H9 (cell line): ENCODE data around the gene IQCC. TPM values are rescaled to one million over a fixed set of nuclear protein-coding genes. Genes with fewer than 3 reads are reported as not detected.

Experiments
- DNase-seq: peaks from one replicate; pipeline ENCODE4 v3.0.0-alpha.2; 2017
- H2AFZ ChIP-seq: one replicate; pipeline ENCODE4 v1.6.1; 2013; ENCODE audit warnings: mild to moderate bottlenecking, low read length, control low read depth, moderate library complexity
- H2AK5ac ChIP-seq: 2 replicates; pipeline ENCODE4 v1.6.1; 2013; ENCODE audit warnings: low read length, control low read depth, mixed read lengths; ENCODE audit not compliant: insufficient read length
- H2BK120ac ChIP-seq: one replicate; pipeline ENCODE4 v1.6.1; 2013; ENCODE audit warnings: low read depth, mild to moderate bottlenecking, low read length, control low read depth, inconsistent platforms; ENCODE audit not compliant: poor library complexity, severe bottlenecking
- H2BK12ac ChIP-seq: 2 replicates; pipeline ENCODE4 v1.6.1; 2013; ENCODE audit warnings: low read length, control low read depth, mixed read lengths, low read depth; ENCODE audit not compliant: insufficient read length
- H2BK15ac ChIP-seq: 2 replicates; pipeline ENCODE4 v1.6.1; 2013; ENCODE audit warnings: low read depth, low read length, control low read depth
- H2BK20ac ChIP-seq: one replicate; pipeline ENCODE4 v1.6.1; 2013; ENCODE audit warnings: low read depth, mild to moderate bottlenecking, low read length, control low read depth, inconsistent platforms; ENCODE audit not compliant: poor library complexity, severe bottlenecking
- H2BK5ac ChIP-seq: 2 replicates; pipeline ENCODE4 v1.6.1; 2013; ENCODE audit warnings: low read length, control low read depth, mixed read lengths; ENCODE audit not compliant: insufficient read length
- H3K14ac ChIP-seq: 2 replicates; pipeline ENCODE4 v1.6.1; 2013; ENCODE audit warnings: low read length, control low read depth; ENCODE audit not compliant: insufficient read depth
- H3K18ac ChIP-seq: 2 replicates; pipeline ENCODE4 v1.6.1; 2013; ENCODE audit warnings: low read depth, mild to moderate bottlenecking, mixed read lengths, low read length, control low read depth; ENCODE audit not compliant: insufficient read length
- H3K23ac ChIP-seq: 2 replicates; pipeline ENCODE4 v1.6.1; 2013; ENCODE audit warnings: low read length, control low read depth, mixed read lengths, low read depth; ENCODE audit not compliant: insufficient read length
- H3K23me2 ChIP-seq: 2 replicates; pipeline ENCODE4 v1.6.1; 2013; ENCODE audit warnings: low read depth, mild to moderate bottlenecking, mixed read lengths, low read length, control low read depth; ENCODE audit not compliant: insufficient read length, poor library complexity, severe bottlenecking
- H3K27ac ChIP-seq: 2 replicates; pipeline ENCODE4 v1.5.1; 2013; ENCODE audit warnings: low read length, control low read depth, mixed read lengths, low read depth; ENCODE audit not compliant: insufficient read length
- H3K27me3 ChIP-seq: 2 replicates; pipeline ENCODE4 v1.6.1; 2013; ENCODE audit warnings: low read length, control low read depth, inconsistent platforms; ENCODE audit not compliant: insufficient read depth
- H3K4ac ChIP-seq: 2 replicates; pipeline ENCODE4 v1.6.1; 2013; ENCODE audit warnings: low read depth, mild to moderate bottlenecking, control low read depth, inconsistent platforms, low read length, moderate library complexity
- H3K4me1 ChIP-seq: 2 replicates; pipeline ENCODE4 v1.6.1; 2013; ENCODE audit warnings: low read length, control low read depth, inconsistent platforms; ENCODE audit not compliant: insufficient read depth
- H3K4me2 ChIP-seq: 2 replicates; pipeline ENCODE4 v1.6.1; 2013; ENCODE audit warnings: low read length, control low read depth, mixed read lengths; ENCODE audit not compliant: insufficient read length, insufficient read depth
- H3K56ac ChIP-seq: 2 replicates; pipeline ENCODE4 v1.6.1; 2013; ENCODE audit warnings: low read depth, mild to moderate bottlenecking, mixed read lengths, low read length, control low read depth; ENCODE audit not compliant: insufficient read length
- H3K79me1 ChIP-seq: 2 replicates; pipeline ENCODE4 v1.6.1; 2013; ENCODE audit warnings: low read depth, mild to moderate bottlenecking, moderate library complexity, low read length, control low read depth, inconsistent platforms; ENCODE audit not compliant: insufficient read depth, poor library complexity, severe bottlenecking
- H3K79me2 ChIP-seq: 2 replicates; pipeline ENCODE4 v1.6.1; 2013; ENCODE audit warnings: low read length, control low read depth, inconsistent platforms; ENCODE audit not compliant: insufficient read depth
- H3K9ac ChIP-seq: 2 replicates; pipeline ENCODE4 v1.6.1; 2013; ENCODE audit warnings: low read length, control low read depth, mixed read lengths; ENCODE audit not compliant: insufficient read length; ENCODE audit errors: extremely low read depth
- H3K9me3 ChIP-seq: one replicate; pipeline ENCODE4 v1.6.1; 2013; ENCODE audit warnings: low read depth, low read length, inconsistent platforms; ENCODE audit not compliant: control insufficient read depth
- H3T11ph ChIP-seq: one replicate; pipeline ENCODE4 v1.6.1; 2013; ENCODE audit warnings: mild to moderate bottlenecking, low read length, control low read depth, inconsistent platforms
- H4K20me1 ChIP-seq: one replicate; pipeline ENCODE4 v1.6.1; 2013; ENCODE audit not compliant: control insufficient read depth, insufficient read length, insufficient read depth
- H4K5ac ChIP-seq: 2 replicates; pipeline ENCODE4 v1.6.1; 2013; ENCODE audit warnings: low read depth, mild to moderate bottlenecking, mixed read lengths, low read length, control low read depth; ENCODE audit not compliant: insufficient read length
- H4K8ac ChIP-seq: replicated peaks from 2 replicates; pipeline ENCODE4 v1.6.1; 2013; ENCODE audit warnings: low read length, control low read depth, mixed read lengths, low read depth; ENCODE audit not compliant: insufficient read length
- H4K91ac ChIP-seq: 2 replicates; pipeline ENCODE4 v1.6.1; 2013; ENCODE audit warnings: low read depth, mild to moderate bottlenecking, moderate library complexity, mixed read lengths, low read length, control low read depth; ENCODE audit not compliant: insufficient read length
- H3K27ac Mint-ChIP-seq, 3 experiments: 2 replicates in 2 of 3; 3 replicates in 1 of 3; pipeline ENCODE4 v1.8.0; 2020 to 2021; ENCODE audit warnings: mixed read lengths in 3 of 3, mild to moderate bottlenecking in 1 of 3, moderate library complexity in 1 of 3
- H3K27me3 Mint-ChIP-seq: 2 replicates; pipeline ENCODE4 v1.8.0; 2021; ENCODE audit warnings: low read depth, mild to moderate bottlenecking, moderate library complexity, mixed read lengths
- H3K36me3 Mint-ChIP-seq, 3 experiments: 2 replicates in 2 of 3; 3 replicates in 1 of 3; pipeline ENCODE4 v1.8.0; 2020 to 2021; ENCODE audit warnings: low read depth in 3 of 3, mixed read lengths in 3 of 3; ENCODE audit not compliant: insufficient read depth in 1 of 3
- H3K4me1 Mint-ChIP-seq, 2 experiments: 2 replicates each; pipeline ENCODE4 v1.8.0; 2020; ENCODE audit warnings: mixed read lengths in 2 of 2
- H3K4me3 Mint-ChIP-seq, 2 experiments: 2 replicates in 1 of 2; 3 replicates in 1 of 2; pipeline ENCODE4 v1.8.0; 2020 to 2021; ENCODE audit warnings: mild to moderate bottlenecking in 2 of 2, mixed read lengths in 2 of 2, moderate library complexity in 1 of 2
- H3K9me3 Mint-ChIP-seq, 2 experiments: 2 replicates in 1 of 2; 3 replicates in 1 of 2; pipeline ENCODE4 v1.8.0; 2020; ENCODE audit warnings: mild to moderate bottlenecking in 2 of 2, mixed read lengths in 2 of 2, moderate library complexity in 1 of 2
- CTCF ChIP-seq: fragments of 200-600 bp; sonication (generic); conservative IDR thresholded peaks from 3 replicates; pipeline ENCODE4 v1.8.0; 2021; ENCODE audit warnings: antibody characterized with exemption, mild to moderate bottlenecking
- WGBS: extraction: QIAGEN DNeasy Blood & Tissue Kit; methylation state at CpG from one replicate; pipeline ENCODE4 v1.1.7; 2013; ENCODE audit warnings: missing lambda C conversion rate, low lambda C conversion rate, mixed read lengths; ENCODE audit not compliant: insufficient read length; ENCODE audit errors: extremely low coverage; 5-methylcytosine and 5-hydroxymethylcytosine counted together
- total RNA-seq: library from RNA; stranded (reverse); gene quantifications from 2 replicates; pipeline ENCODE4 v1.2.1, GENCODE V29; 2021

IQCC gene
- total RNA-seq, 1 experiment from 2014 or later, result 5.3 TPM

- Mint-ChIP-seq H3K27me3 (peaks cover 4% of the 10 kb centered on the region), H3K4me3 (peak overlapping the region; percentile 82 to 92), H3K4me1 (peaks cover 21 to 23% of the 10 kb centered on the region in 2 experiments), H3K9me3 (no peaks in the 10 kb centered on the region), H3K27ac (peak overlapping the region; percentile 55 to 95 (median 89); a peak in 3 of 7 replicates), H3K36me3 (peaks cover 0 to 7% (median 2%) of the 10 kb centered on the region in 3 experiments; a peak in 2 of 7 replicates)
- Histone ChIP-seq H4K8ac (no peak overlapping the region), H2AK5ac (no peak overlapping the region), H3K23ac (no peak overlapping the region), H3T11ph (no peak overlapping the region), H2BK20ac (no peak overlapping the region), H3K9ac (peak overlapping the region; percentile 46), H4K91ac (no peak overlapping the region), H2BK12ac (no peak overlapping the region), H3K4ac (no peak overlapping the region), H2BK5ac (no peak overlapping the region), H2AFZ (no peak overlapping the region), H3K79me2 (no peaks in the 10 kb centered on the region), H4K5ac (no peak overlapping the region), H3K4me2 (peak overlapping the region; percentile 75), H3K56ac (no peak overlapping the region), H3K4me1 (no peaks in the 10 kb centered on the region; the same call in 1 of the 2 replicates), H2BK120ac (no peak overlapping the region), H3K23me2 (peaks cover 17% of the 10 kb centered on the region), H3K14ac (peak overlapping the region; percentile 90), H3K9me3 (no peaks in the 10 kb centered on the region), H4K20me1 (no peaks in the 10 kb centered on the region), H3K27me3 (no peaks in the 10 kb centered on the region), H3K27ac (no peak overlapping the region), H3K18ac (peak overlapping the region; percentile 72), H2BK15ac (no peak overlapping the region; the same call in 1 of the 2 replicates), H3K79me1 (no peaks in the 10 kb centered on the region)
- peak; percentile 97 for DNase-seq
- WGBS, result no CpG with 5 or more reads among the region's 62 CpGs
- TF ChIP-seq CTCF, result peak; percentile 14; the same call in 1 of the 3 replicates
Observed at GRCh38 chr1:32240140-32240951, 34.9 kb downstream of the IQCC start.
